ENCODE data around the gene CCNT2.
"Not testable (repeated sequence)": the region's sequence is repeated elsewhere in the genome, so short reads cannot be mapped to it uniquely, and the experiment has no call there.

CCNT2 gene

DNA sequence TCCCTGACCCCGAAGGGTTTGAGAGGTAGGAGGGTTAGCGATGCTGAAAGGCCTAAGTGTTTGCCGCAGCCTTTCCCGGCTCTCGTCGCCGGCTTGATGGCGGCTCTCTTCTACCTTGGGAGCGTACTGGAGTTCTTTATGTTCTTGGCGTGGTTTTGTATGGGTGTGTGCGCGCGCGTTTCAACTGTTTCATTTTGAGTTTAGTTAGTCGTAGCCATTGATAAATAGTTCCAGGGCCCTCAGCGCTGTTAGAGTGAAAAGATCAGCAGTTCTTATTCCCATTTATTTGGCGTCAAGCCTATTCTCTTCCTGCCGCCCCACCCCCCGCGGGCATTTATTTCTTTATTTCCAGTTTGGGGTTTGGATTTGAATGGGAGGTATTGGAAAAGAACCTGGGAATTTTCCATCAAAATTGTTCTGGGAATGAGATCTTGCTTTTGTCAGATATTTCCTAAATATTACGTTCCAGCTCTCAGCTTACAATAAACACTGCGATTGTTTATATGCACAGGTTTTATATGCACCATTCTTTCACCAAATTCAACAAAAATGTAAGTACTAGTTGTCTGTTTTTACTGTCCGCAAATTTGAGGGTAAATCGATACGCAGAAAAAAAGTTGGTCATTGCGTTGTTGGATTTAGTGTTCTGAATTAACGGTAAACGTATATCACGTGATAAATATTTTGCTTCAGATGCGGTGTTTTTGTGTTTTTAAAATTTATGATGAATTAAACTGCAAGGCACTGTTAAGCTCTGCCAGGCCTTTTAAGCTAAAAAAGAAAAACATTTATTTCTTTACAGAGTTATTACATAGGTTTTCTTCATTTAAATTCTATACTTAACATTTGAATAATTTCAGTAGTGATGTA is 954 bp downstream of the CCNT2 start:
- peak; percentile 12 for DNase-seq (ENCODE audit: low read depth)

DNA sequence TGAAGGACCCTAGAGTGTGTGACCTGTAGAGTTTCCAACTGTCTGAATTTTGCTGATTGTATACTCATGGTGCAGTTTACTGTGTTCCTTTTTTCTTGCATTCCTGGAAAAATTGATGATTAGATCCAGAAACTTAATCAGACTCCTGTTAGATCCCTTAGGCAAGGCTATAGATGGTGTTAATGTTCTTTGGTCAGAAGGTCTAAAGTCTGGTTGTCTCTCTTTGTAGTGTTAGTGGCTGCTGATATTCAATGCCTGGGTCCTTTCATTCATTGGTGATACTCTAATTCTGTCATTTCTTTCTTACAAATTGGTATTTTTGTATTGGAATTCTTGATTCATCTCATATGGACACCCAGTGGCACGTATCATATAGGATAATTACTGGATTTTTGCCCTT is 6.3 kb downstream of the CCNT2 start:
- no peak for DNase-seq (ENCODE audit: low read depth)

DNA sequence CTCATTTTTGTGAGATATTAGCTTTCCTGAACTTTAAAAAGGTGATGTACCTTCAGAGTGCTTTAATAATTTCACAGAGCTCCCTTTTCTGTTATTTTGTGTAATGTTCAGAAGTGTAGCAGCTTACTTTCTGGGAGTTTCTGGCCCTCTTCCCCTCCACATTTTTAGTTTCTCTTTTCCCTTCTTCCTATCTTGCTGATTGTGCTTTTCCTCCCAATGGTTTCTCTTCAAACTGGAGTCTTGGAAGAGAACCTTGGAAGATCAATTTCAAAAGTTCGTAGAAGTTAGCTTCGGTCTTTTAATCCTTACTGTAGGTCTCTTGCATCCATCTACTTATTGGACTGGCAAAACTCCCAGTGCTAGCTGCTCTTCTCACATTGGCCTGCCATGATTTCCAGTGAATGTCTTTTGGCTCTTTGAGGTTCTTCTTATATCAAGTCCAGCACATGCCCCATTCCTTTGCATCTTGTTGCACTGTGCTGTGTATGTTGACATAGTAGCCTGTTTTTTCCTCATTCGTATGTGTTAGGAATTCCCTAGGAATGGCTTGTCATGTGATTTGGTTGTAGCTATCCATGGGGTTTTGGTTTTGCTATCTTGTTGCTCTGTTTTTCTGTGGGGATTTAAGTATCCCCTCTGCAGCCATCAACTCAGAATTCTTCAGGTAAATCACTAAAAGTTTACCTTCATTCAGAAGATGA is 7.8 kb downstream of the CCNT2 start:
- DNase-seq (ENCODE audit: low read depth): no peak

DNA sequence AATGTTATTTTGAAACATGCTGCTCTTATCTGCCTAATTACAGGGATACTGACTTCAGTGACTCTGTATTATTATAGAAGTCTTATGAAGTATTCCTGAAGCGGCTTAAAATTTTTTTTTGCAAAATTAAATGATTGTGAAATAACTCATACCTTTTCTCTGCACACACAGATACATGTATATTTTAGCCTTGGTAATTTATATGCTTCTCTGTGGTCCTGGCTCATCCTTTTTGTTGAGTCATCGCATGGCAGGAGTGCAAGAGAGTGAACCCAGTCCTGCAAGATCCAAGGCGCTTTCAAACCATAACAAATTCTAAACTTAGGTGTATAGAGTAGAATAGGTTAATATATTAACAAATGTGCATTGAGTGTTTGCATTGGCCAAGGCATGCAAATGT is 8.6 kb downstream of the CCNT2 start:
- peak; percentile 3 for DNase-seq (ENCODE audit: low read depth)

DNA sequence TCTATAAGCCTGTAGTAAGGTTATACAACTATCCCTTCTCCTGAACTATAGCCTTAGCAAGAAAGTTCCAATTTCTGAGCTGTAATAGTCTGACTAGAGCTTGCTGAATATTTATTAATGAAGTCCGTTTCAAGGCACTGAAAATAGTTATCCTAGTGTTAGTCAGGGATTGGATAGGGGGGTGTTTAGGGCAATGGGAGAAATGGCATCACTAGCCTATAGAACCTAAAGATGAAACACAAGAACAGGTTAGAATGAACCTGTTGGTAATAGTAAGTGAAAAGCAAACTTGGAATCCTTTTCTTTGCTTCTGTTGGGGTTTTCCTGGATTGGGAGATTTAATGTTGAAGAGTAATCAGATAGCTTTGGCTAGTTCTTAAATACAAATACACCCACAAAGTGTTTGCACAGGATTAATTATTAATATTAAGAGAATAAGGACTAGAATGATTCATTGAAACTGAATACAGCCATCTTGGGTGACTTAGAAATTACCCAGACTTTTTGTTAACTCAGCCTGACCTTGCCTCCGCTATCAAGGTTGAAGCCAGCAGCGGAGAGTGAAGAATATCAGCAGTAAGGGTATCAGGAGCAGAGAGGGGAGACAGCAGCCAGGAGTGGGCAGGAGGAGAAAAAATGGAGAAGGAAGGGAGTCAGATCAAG is 14.4 kb downstream of the CCNT2 start:
- DNase-seq (ENCODE audit: low read depth): no peak

DNA sequence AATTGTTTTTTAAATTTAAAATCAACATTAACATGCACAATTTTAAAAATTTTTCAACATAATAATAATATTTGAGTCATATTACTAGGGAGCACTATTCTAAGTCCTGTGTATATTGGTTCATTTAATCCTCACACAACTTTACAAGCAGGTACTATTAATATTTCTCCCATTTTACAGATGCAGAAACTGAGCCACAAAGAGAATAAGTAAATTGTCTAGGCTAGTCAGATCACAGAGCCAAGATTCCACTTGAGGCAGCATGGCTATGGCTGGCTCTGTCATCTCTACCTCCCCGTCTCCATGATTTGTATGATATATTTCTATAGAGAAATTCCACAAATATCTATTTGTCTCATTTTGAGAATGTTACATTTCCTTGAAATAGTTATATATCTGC is 15.1 kb downstream of the CCNT2 start:
- DNase-seq (ENCODE audit: low read depth): no peak

DNA sequence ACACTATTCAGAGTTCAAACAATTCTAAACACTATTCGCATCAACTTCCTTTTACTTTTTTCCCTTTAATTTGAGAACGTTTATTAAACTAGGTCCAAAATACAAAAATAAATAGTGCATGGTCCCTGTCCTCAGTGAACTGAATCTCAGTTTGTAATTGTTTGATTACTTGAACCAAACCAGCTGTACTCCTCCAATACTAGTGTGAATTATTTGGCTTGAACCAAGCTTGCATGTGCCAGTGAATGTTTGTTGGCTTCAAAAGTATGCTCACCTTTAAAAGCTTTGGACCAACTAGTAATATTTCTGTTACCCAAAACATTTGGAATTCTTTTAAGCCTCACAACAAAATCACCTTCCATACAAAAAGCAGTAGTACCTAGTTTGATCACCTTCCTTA is 15.5 kb downstream of the CCNT2 start:
- DNase-seq (ENCODE audit: low read depth): no peak

DNA sequence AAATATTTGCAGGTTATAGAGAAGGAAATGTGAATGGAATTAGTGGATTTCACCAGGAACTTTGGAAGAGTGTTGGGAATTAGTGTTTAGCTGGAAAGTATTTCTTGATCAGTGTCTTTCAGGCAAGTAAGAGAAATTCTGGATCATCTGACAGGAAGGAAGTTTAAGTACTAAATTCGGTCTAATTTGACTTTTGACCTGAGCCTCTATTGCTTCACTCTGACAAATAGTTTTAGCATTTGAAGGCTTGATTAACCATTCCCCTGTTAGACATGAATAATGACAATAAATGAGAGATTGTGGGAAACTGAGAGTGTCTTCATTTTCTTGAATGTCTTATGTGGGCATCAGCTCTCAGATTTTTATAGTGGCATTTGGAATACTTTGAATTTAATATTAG is 16.0 kb downstream of the CCNT2 start:
- peak; percentile 3 for DNase-seq (ENCODE audit: low read depth)

DNA sequence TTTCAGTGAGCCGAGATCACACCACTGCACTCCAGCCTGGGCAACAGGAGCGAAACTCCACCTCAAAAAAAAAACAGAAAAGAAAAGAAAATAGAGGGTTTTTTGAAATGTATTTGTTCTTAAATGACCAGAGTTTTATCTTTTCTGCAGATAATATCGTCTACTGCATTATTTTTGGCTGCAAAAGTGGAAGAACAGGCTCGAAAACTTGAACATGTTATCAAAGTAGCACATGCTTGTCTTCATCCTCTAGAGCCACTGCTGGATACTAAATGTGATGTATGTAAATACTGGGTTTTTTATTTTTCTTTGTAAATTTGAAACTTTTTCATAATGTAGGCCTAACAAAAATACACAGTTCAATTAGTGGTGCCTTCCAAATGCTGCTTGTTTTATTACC is 18.1 kb downstream of the CCNT2 start:
- no peak for DNase-seq (ENCODE audit: low read depth)

DNA sequence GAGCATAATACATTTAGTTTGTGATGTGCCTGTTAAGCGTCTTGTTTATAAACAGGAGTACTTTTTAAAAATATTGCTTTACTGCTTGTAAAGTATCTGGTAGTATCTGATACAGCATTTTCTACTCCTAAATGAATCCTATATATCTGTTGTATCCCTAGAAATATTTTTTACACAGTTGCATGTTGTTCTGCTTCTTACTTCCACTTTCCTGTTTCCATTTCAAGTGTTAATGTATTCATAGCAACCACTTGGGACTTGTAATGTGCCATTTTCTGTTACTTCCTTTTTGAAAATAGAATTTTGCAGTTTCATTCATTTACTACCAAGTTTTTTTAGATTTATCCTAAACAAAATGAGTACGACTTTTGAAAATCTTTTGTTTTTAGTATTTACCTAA is 24.9 kb downstream of the CCNT2 start:
- no peak for DNase-seq (ENCODE audit: low read depth)

DNA sequence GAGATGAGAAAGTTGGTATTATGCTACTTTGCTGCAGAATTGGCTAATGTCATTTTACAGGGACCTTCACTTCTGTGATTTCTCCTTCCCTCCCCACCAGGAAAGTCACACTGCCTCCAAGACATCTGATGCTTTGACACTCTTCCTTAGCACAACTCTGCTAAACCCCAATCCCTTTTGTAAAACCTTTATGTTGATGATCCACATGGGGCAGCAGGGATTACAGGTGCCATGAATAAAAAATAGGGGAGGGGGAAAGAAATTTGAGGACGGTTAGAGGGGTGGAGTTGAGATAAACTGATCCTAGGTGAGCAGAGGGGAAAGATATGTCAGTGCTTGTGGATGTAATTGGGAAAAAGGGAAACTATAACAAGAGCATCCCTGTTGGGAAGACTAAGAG is 26.4 kb downstream of the CCNT2 start:
- DNase-seq (ENCODE audit: low read depth): no peak

DNA sequence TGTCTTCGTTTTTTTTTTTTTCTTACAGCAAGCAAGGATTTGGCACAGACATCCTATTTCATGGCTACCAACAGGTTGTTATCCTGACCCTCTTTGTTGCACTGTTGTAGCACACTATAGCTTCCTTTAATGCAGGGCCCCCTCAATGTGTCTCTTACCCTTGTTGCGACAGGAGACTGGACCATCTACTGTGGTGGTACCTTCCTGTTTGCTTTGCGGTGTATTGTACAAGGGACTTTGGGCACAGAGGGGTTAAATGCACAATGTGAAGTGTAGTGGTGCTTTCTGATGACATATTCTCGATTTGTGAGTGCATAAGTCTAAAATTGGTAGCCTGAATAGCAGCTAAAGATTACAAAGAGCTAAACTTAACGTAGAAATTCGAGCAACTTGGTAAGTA is 27.5 kb downstream of the CCNT2 start:
- DNase-seq (ENCODE audit: low read depth): no peak

DNA sequence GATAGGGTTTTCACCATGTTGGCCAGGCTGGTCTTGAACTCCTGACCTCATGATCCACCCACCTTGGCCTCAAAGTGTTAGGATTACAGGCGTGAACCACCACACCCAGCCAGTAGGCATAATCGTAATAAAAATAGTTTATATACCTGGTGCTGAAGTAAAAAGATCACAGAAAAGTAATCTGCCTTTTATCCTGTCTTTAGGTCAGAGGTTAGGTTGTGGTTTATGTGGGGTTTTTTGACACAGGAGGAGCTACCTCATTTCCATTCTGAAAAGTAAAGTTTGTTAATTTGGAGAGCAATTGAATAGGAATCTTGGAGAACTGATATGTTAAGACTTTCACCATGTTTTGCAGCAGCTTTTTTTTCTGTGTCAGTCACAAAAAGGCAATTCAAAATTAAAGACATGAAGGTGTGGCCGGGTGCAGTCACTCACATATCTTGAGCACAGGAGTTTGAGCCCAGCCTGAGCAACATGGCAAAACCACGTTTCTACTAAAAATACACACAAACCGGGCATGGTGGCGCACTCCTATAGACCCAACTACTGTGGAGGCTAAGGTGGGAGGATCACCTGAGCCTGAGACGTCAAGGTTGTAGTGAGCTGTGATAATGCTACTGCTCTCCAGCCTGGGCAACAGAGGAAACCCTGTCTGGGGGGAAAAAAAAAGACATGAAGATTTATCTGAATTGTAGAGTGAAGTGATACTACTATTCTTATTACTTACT is 31.5 kb downstream of the CCNT2 start:
- DNase-seq (ENCODE audit: low read depth): no peak

DNA sequence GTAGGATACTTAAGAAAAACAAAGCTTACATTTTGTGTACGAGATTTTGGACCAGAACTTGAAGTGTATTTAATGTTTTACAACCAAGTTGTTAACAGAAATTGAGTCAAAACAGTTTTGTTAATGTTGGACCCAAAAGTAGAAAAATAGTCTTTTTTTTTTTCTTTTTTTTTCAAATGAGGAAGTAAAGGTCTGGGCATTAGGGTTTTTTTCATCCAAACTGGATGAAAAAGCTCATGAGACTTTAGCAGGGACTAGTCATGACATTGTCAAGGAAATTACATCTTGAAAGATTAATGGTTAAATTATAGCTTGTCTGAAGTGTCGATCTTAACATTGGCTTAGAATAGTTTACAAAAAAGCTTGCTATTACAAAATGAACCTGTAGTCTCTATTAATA is 32.3 kb downstream of the CCNT2 start:
- no peak for DNase-seq (ENCODE audit: low read depth)

DNA sequence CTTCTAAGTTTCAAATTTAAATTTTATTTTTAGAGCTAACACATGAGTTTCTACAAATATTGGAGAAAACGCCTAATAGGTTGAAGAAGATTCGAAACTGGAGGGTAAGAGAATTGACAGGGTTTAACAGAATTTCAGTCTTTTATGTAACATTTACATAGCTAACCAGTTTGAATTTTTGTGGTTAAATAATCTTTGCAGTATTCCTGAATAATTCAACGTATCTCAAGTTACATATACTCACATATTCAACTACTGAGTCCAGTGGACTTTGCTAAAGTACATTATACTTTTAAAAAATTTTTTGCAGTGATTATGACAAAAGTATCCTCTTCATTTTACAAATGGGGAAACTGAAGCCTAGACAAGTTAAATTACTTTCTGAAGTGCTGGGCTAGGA is 34.0 kb downstream of the CCNT2 start:
- no peak for DNase-seq (ENCODE audit: low read depth)

DNA sequence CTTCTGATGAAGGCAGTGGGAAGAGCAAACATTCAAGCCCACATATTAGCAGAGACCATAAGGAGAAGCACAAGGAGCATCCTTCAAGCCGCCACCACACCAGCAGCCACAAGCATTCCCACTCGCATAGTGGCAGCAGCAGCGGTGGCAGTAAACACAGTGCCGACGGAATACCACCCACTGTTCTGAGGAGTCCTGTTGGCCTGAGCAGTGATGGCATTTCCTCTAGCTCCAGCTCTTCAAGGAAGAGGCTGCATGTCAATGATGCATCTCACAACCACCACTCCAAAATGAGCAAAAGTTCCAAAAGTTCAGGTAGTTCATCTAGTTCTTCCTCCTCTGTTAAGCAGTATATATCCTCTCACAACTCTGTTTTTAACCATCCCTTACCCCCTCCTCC is 35.4 kb downstream of the CCNT2 start:
- no peak for DNase-seq (ENCODE audit: low read depth)

DNA sequence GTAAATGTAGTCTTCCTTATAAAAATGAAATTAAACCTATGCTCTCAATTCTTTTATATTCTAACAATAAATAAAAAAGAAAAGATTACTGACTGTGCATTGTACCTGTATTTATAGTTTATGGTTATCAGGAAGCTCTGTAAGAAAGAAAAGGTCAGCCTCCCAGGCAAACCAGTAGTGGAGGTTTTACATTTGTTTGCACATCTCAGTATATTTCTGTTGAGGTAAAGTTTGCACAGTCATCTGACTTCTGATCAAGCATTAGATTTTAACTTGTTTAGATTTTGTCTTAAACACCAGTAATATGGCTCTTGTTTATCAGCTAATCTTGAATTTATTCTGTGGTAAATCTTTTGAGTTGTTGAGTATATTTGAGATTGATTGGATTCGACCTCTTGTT is 37.1 kb downstream of the CCNT2 start:
- DNase-seq (ENCODE audit: low read depth): no peak

DNA sequence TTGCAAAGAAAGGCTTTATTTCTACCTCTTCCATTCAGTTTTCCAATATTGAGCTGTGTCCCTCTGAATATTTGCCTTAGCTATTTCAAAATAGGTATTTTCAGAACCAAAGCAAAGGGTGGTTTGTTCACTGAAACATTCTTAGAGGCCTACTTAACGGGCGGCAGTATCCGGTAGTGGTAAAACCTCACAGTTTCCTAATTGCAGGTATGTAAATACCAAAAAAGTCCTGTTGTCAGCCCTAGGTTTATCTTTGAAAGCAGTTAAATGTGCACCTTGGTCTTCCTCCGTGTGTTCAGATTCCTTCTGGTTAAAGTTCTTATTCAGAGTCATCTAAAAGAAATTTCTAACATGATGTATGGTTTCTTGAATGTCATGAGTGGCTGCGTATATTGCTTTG is 38.9 kb downstream of the CCNT2 start:
- DNase-seq (ENCODE audit: low read depth): no peak

DNA sequence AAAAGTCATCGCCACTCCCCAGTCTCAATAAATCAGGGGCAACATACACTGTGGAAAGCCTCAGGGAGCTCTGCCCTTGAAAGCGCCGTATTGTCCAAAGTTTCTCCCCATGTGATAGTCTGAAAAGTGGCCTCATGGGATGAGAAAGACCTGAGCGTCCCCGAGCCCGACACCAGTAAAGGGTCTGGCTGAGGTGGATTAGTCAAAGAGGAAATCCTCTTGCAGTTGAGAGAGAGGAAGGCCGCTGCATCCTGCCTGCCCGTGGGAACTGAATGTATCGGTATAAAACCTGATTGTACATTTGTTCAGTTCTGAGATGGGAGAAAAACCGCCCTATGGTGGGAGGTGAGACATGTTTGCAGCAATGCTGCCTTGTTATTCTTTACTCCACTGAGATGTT is 48.5 kb downstream of the CCNT2 start:
- not testable (repeated sequence) for DNase-seq (ENCODE audit: low read depth)

DNA sequence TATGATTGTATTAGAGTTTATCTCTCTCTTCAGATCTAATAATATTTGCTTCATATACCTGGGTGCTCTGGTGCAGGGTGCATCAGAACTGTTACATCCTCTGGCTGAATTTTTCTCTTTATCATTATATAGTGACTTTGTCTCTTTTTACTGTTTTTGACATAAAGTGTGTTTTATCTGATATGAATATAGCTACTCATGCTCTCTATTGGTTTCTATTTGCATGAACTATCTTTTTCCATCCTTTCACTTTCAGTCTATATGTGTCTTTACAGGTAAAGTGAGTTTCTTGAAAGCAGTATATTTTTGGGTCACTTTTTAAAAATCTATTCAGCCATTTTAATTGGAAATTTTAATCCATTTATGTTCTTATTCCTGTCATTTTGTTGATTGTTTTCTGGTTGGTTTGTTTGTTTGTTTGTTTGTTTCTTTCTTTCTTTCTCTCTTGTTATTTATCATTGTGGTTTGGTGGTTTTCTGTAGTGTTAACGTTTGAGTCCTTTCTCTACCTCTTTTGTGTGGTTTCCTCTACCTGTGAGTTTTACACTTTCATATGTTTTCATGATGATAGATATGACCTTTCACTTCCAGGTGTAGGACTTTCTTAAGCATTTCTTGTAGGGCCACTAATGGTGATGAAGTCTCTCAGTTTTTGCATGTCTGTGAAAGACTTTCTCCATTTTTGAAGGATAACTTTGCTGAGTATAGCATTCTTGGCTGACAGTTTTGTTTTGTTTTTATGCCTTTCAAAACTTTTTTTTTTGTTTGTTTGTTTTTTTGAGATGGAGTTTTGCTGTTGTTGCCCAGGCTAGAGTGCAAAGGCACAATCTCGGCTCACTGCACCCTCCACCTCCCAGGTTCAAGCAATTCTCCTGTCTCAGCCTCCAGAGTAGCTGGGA is 54.9 kb downstream of the CCNT2 start:
- no peak for DNase-seq (ENCODE audit: low read depth)

DNA sequence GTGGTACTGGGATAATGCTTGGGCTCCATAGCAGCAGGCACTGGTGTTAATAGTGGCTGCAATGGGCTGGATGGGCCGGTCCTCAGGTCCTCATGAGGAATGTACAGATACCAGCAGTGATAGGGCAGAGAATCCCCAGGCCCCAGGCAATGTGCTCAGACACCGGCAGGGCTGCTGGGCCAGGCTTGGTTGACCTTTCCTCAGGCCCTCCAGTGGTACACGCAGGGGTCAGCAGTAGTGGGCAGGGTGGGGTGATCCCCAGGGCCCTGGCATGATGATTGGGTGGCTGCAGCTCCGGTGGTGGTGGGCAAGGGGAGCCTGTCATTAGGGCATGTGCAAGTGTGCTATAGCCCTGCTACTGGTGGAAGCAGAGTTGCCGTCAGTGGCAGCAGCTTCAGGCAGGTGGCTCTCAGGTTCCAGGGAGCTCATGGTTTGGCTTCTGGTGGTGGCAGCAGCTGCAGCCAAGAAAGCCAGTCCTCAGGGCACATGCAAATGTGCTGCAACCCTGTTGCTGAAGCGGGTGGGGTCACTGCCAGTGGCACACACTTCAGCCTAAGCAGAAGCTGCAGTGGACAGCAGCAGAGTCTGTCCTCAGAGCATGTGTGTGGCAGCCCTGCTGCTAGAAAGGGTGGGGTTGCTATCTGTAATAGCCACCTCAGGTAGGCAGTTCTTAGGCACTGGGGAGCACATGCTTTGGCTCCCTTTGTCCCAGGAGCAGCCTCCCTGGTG is 56.8 kb downstream of the CCNT2 start:
- no peak for DNase-seq (ENCODE audit: low read depth)
